HG02759 (cell line): ENCODE results near the gene TBC1D22B.
"Not testable (repeated sequence)": the region's sequence is repeated elsewhere in the genome, so short reads cannot be mapped to it uniquely, and the experiment has no call there.

ENCODE experiments used
- ATAC-seq: cut with Tn5 transposase; IDR thresholded peaks from one replicate; pipeline ENCODE4 v1.9.1; 2021; ENCODE audit warnings: mild to moderate bottlenecking, moderate library complexity; ENCODE audit not compliant: unreplicated experiment

The TBC1D22B gene

DNA sequence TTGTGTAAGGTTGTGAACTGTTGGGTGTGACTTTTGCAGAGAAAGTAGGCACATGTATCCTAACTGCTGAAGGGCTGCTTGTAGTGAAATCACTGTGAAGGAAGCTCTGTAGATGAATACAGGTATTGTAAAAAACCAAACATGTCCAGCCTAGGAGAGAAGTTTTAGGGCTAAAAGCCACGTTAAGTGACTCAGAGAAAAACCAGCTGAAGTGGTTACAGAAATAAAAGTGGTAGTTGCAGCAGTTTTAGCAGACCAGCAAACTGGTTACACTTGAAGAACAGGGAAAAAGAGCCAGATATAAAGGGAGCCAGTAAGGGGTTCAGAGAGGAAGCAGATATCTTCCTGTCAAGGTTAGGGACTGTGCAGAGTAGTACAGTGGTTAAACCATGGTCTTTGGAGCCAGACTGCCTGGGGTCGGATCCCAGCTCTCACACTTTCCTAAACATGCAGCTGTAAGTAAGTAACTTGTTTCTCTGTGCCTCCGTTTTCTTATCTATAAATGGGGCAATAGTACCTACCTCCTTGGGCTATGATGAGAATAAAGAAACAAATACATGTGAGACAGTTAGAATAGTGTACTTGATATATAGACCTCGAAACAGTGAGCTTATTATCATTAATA is 62.4 kb downstream of the TBC1D22B start:
- no peak for ATAC-seq

- ATAC-seq, result no peak
Observed at GRCh38 chr6:37320646-37321045, 63.1 kb downstream of the TBC1D22B start.

DNA sequence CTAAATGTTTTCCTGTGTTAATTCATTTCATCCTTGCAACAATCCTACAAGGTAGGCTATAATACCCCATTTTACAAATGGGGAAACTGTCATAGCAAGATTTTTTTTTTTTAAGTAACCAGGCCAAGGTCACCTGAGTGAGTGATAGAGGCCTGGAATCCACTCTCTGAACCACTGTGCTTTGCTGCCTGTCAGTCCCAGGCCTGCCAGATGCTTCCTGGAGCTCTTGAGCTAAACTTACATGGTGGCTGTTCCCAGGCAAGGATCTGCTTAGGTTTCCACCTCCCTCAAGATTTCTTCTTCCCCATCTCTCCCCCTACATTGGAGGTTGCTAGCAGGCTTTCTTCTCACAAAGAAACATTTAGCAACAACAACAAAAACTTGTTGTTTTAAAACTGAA is 63.5 kb downstream of the TBC1D22B start:
- no peak for ATAC-seq

- ATAC-seq, result no peak
Observed at GRCh38 chr6:37321516-37322415, 64.2 kb downstream of the TBC1D22B start.

DNA sequence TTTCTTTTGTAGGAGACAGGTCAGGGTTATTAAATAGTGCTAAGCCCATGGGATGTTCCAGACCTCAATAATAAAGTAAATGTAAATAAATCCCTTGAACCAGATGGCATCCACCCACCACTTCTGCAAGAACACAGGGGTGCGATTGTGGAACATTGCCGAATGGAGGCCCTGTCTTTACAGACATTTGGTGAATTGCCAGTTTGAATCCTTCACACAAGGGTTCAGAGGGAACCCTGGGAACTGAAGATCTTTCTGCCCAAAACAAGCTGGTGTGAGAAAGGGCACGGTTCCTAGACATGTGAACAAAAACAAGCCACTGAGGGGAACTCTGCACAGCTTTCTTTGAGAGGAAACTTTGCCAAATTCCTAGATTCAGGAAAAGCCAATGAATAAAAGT is 66.0 kb downstream of the TBC1D22B start:
- ATAC-seq, result no peak

DNA sequence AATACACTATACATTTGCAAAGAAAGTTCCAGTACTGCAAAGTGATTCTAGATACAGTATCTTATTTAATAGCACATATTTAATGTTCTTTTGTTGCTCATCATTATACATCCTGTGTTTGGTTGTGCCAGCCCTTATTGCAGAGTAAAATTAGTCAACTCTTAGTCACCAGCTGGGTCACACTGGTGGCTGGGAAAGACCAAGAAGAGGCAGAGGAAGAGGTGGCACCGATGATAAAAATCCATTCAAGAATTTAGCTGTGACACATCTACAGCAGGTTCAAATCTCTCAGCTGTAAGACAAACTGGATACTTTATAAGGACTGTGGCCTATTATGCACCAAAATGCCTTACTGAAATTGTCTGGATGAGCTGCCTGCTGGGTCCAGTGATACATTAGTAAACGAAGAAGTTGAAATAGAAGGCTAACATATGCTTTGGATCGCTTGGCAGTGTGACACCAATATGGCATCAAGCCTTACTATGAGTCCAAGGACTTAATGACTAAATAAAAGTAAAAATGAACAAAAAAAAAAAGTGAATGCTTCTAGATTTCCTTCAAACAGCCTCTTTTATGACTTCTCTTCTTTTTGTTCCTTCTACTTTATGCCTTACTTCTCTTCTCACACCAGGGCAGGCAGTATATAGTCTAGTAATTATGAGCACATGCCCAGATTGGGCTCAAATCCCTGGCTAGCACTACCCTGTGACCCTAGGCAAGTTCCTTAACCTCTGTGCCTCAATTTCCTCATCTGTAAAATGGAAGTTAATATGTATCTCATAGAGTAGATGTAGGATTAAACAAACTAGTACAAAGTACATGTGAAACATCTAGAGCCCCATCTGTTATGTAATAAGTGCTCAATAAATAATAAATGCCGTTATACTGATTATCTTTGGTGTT is 66.8 kb downstream of the TBC1D22B start:
- no peak for ATAC-seq

DNA sequence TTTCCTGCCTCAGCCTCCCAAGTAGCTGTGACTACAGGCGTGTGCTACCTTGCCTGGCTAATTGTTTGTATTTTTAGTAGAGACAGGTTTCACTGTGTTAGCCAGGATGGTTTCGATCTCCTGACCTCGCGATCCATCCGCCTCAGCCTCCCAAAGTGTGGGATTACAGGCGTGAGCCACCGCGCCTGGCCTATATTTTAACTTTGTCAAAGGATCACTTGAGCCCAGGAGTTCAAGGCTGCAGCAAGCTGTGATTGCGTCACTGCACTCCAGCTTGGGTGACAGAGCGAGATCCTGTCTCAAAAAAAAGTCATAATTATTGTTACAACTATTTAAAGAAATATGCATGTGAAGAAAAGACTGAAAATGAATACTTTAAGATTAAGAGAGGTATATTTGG is 72.8 kb downstream of the TBC1D22B start:
- not testable (repeated sequence) for ATAC-seq

DNA sequence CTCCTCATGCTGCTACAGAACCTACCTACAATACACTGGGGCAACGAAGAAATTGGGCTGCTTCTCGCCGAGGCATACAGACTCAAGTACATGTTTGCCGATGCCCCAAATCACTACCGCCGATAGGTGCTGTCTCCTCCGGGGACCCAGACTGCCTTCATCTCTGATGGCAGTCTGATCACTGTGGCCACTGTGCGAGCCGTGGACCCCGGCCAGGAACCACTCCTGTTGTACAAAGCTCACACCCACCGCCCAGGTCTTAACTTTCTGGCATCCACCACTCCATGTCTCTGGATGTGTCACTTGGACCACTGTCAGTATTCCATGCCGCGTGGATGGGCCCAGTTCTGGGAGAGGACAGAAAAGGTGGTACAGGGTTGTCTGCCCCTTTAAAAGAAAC is 73.5 kb downstream of the TBC1D22B start:
- ATAC-seq, result no peak

- ATAC-seq, result no peak
Observed at GRCh38 chr6:37332894-37333293, 75.3 kb downstream of the TBC1D22B start.

- ATAC-seq, result no peak
Observed at GRCh38 chr6:37334047-37334446, 76.5 kb downstream of the TBC1D22B start.

DNA sequence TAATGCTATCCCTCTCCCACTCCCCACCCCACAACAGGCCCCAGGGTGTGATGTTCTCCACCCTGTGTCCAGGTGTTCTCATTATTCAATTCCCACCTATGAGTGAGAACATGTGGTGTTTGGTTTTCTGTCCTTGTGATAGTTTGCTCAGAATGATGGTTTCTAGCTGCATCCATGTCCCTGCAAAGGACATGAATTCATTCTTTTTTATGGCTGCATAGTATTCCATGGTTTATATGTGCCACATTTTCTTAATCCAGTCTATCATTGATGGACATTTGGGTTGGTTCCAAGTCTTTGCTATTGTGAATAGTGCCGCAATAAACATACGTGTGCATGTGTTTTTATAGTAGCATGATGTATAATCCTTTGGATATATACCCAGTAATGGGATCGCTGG is 80.7 kb downstream of the TBC1D22B start:
- not testable (repeated sequence) for ATAC-seq

DNA sequence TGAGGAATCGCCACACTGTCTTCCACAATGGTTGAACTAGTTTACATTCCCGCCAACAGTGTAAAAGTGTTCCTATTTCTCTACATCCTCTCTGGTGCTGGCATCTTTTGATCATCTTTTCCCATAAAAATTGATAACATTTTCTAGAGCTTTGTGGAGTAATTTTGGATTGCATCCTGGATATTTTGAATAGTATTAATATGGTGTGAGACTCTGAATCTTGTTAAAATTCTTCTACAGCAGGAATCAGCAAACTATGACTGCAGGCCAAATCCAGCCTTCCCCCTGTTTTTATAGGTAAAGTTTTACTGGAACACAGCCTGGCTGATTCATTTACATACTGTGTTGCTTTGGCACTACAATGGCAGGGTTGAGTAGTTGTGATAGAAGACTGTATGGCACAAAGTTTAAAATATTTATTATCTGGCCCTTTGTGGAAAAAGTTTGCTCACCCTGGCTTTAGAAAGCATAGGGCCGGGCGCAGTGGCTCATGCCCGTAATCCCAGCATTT is 81.2 kb downstream of the TBC1D22B start:
- no peak for ATAC-seq

DNA sequence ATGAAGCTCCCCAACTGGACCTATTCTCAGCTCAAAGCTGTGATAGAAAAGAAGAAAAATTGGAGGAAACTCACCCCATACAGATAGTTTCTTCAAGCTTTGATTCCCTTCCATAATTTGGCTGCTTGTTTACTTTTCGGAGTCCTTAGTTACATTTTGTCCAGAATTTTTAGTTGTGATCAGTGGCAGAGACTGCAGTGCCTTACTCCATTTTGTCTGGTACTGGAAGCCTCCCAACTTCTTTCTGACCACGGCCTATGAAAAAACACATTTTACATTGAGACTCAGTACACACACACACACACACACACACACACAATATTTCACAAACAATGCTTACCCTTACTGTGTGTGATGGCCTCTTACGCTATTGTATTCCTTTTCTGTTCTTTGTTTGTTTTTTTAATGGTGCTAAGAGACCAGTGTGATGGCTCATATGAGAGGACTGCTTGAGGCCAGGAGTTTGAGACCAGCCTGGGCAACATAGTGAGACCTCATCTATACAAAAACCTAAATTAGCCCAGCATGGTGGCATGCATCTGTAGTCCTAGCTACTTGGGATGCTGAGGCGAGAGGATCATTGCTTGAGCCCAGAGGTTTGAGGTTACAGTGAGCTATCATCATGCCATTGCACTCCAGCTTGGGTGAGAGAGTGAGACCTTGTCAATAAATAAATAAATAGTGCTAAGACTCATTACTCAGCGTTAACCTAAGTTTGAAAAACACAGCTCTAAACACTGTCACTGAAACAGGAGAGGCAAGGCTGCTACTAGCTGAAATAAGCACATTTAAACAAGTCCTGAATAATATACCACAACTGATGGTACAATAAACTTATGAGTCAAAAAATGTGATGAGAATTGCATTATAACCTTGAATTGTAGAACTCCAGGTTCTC is 82.4 kb downstream of the TBC1D22B start:
- no peak for ATAC-seq

DNA sequence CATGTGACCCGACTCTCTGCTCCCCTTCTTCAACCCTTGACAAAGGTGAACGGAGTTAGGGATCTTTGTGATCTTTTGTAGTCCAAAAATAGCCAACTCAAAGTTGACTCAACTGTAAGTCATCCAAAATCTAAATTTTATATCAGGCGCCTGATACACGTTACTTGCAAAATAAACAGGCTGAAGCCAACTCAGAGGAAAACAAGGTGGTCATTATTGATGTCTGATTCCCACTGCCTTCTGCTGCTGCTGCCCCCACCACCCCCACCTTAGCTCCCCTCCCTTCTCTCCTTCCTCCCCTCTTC is 83.0 kb downstream of the TBC1D22B start:
- ATAC-seq, result no peak

DNA sequence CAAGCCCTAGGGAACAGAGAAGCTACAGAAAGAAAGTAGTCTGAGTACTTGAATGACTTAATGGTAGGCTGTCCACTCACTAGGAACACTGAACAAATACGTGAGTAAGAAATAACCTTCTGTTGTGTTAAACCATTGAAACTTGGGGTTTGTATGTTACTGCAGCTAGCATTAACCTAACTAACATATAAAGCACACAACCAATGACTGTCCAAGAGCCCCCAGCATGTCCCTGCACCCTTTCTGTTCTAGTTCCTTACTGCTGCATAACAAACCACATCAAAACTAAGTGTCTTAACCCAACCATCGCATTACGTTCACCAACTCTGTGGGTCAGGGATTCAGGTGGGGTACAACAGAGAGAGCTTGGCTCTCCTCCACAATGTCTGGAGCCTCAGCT is 85.7 kb downstream of the TBC1D22B start:
- no peak for ATAC-seq

DNA sequence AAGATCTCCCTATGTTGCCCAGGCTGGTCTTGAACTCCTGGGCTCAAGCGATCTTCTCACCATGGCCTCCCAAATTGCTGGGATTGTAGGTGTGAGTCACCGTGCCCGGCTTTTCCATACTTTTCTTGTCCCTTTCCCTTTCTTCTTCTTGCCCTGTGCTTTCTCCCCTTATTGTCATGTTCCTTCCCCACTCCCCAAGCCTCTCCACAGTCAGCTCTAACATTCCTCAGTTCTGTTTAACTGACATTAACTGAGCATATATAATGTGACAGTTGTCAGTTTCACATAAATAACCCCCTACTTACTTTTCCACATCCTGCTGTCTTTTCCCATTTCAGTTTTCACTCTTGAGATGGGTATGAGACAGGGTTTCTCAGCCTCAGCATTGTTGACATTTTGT is 86.7 kb downstream of the TBC1D22B start:
- no peak for ATAC-seq

GRCh38 chr6:37345804-37346203 is 88.2 kb downstream of the TBC1D22B start:
- not testable (repeated sequence) for ATAC-seq

DNA sequence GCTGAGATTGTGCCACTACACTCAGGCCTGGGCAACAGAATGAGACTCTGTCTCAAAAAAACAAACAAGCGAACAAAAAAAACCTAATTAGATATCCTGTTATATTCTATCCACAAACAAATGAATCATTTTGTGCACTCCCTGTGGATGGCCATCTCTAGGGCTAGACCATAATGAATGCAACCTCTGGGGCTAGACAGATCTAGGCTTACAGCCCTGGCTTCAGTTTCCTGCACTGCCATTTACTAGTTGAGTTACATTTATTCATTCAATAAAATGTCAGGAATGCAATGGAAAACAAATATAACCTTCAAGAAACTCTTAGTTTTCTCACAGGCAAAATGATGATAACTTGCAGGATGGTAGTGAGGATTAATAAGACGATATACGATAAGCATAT is 89.6 kb downstream of the TBC1D22B start:
- ATAC-seq, result no peak

DNA sequence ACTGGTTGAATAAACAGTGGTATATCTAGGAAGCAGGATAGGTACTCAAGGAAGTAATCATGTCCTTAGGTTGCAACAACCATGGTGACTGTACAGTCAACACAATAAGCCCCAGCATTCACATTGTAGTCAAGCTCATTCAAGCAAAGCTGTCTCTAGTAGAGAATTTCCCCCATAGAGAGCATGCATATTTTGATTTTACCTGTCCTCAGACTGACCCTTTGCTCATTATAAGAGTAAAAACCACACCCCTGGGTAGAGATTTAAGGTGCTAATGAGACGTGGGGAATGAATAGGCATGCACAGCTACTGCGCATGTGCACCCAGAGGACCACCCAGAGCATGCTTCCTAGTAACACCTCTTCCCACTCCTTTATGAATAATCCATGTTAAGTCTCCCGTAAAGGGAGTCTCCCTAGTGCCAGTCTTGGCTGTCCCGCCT is 90.1 kb downstream of the TBC1D22B start:
- ATAC-seq, result no peak

- no peak for ATAC-seq
Observed at GRCh38 chr6:37351027-37351426, 93.5 kb downstream of the TBC1D22B start.
